ENCODE measurements around the gene BCOR. TPM values are rescaled to one million over a fixed set of nuclear protein-coding genes. Genes with fewer than 3 reads are reported as not detected.

Gene BCOR
- total RNA-seq, 1 experiment from 2014 or later, result 48.3 TPM

DNA sequence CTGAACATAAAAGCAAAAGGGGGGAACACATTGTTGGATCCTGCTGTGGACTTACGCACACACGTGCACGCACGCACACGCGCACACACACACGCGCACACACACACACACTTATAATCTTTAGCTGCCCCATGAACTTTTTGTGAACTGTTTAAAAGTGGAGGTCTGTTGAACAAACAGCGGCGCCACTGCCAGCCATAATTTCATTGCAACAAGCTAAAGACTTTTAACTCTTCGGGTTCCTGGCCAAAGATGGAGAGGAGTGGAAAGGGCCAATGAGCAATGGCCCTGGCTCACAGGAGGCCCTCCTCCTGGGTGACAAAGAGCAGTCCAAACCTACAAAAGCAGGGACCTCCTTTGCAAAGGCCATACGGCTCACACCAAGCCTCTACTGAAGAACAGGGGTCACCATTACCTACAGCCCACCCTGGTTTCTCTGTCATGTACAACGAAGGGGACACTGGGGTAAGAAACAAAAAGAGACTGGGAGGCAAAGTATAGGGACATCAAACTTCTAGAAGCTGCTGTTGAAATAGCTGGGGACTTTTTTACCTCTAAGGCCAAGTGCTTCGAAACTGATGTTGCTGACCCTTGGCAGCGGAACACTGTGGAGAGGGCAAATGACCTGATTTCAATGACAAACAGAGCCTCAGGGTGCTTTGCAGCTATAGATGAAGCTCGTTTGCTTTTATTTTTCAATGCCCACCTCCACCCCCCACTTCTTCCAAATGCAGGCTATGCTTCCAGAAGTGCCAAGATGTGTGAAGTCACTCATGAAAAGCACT, 16.7 kb downstream of the BCOR start:
- intact Hi-C loops (cut with micrococcal nuclease; ENCODE audit: unreplicated experiment), result loop anchor here (10.0 kb wide), 1 partner anchor 266 kb away; no protein-coding TSS in a partner anchor

DNA sequence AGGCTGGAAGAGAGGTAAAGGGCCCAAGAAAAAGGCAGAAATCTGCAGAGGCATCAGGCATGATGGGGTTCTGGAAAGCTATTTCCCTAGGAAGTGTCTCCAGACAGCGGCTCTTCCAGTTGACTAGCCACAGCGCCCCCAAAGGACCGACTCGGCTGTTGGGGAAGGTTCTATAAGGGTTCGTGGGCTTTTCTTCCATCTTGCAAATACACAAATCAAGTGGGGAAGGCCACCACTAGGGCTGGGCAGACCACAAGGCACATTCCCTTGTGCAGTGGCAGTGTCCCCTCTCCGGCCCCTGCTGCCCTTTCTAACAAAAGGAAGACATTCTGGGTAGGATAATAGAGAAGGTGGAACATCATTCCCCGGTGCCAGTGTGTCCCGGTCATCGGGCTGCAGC, 18.2 kb downstream of the BCOR start:
- Histone ChIP-seq H3K4me3 (ENCODE audit: low read depth in 2 of 2, low read length in 2 of 2) (no peak overlapping the region), H3K9me3 (ENCODE audit: control insufficient read depth, insufficient read depth, low read depth, low read length) (no peaks in the 10 kb centered on the region), H3K27me3 (ENCODE audit: control insufficient read depth, insufficient read depth, low read length) (no peaks in the 10 kb centered on the region), H3K4me1 (ENCODE audit: control insufficient read depth, insufficient read depth, low read length) (peaks cover 19% of the 10 kb centered on the region), H3K27ac (ENCODE audit: low read length) (no peak overlapping the region), H3K36me3 (ENCODE audit: control insufficient read depth, insufficient read depth, low read length) (no peaks in the 10 kb centered on the region)
- DNase-seq (ENCODE audit: low read depth, low spot score) (no peak), ATAC-seq (no peak)
- in situ Hi-C loops (cut with HindIII; ENCODE audit: low pct_unique_long_range_greater_than_20kb, low sequenced_read_pairs) (no loop called here), intact Hi-C loops (cut with micrococcal nuclease; ENCODE audit: unreplicated experiment) (no loop called here)
- CTCF ChIA-PET, result no interaction called here
- no TSS peak for BruUV-seq (replicated peaks)
- POLR2A ChIA-PET, result no interaction called here
- TF ChIP-seq, protein P1, sequence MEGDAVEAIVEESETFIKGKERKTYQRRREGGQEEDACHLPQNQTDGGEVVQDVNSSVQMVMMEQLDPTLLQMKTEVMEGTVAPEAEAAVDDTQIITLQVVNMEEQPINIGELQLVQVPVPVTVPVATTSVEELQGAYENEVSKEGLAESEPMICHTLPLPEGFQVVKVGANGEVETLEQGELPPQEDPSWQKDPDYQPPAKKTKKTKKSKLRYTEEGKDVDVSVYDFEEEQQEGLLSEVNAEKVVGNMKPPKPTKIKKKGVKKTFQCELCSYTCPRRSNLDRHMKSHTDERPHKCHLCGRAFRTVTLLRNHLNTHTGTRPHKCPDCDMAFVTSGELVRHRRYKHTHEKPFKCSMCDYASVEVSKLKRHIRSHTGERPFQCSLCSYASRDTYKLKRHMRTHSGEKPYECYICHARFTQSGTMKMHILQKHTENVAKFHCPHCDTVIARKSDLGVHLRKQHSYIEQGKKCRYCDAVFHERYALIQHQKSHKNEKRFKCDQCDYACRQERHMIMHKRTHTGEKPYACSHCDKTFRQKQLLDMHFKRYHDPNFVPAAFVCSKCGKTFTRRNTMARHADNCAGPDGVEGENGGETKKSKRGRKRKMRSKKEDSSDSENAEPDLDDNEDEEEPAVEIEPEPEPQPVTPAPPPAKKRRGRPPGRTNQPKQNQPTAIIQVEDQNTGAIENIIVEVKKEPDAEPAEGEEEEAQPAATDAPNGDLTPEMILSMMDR (IDR thresholded peaks at IDR 0.05), result no peak
- TF ChIP-seq POLR2AphosphoS5 (IDR thresholded peaks at IDR 0.05; ENCODE audit: low read depth, low read length) (no peak), SIN3A (IDR thresholded peaks at IDR 0.05; ENCODE audit: borderline replicate concordance, insufficient read depth, low read depth, low read length) (no peak), TCF7L2 (IDR thresholded peaks at IDR 0.05; ENCODE audit: low read depth, low read length) (no peak)
- TF ChIP-seq, protein P2, sequence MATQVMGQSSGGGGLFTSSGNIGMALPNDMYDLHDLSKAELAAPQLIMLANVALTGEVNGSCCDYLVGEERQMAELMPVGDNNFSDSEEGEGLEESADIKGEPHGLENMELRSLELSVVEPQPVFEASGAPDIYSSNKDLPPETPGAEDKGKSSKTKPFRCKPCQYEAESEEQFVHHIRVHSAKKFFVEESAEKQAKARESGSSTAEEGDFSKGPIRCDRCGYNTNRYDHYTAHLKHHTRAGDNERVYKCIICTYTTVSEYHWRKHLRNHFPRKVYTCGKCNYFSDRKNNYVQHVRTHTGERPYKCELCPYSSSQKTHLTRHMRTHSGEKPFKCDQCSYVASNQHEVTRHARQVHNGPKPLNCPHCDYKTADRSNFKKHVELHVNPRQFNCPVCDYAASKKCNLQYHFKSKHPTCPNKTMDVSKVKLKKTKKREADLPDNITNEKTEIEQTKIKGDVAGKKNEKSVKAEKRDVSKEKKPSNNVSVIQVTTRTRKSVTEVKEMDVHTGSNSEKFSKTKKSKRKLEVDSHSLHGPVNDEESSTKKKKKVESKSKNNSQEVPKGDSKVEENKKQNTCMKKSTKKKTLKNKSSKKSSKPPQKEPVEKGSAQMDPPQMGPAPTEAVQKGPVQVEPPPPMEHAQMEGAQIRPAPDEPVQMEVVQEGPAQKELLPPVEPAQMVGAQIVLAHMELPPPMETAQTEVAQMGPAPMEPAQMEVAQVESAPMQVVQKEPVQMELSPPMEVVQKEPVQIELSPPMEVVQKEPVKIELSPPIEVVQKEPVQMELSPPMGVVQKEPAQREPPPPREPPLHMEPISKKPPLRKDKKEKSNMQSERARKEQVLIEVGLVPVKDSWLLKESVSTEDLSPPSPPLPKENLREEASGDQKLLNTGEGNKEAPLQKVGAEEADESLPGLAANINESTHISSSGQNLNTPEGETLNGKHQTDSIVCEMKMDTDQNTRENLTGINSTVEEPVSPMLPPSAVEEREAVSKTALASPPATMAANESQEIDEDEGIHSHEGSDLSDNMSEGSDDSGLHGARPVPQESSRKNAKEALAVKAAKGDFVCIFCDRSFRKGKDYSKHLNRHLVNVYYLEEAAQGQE (IDR thresholded peaks at IDR 0.05; ENCODE audit: insufficient read depth in 1 of 2, low read depth in 2 of 2, low read length in 1 of 2), result no peak

More for the DNA sequence above, 16.7 kb downstream of the BCOR start:
- CTCF ChIA-PET, result interaction anchor here (0.6 kb wide), 1 partner anchor 12 kb away, joined by 3 read pairs; no protein-coding TSS in a partner anchor
- ATAC-seq, result no peak
- Histone ChIP-seq H3K4me3 (ENCODE audit: low read depth in 2 of 2, low read length in 2 of 2) (no peak overlapping the region), H3K27me3 (ENCODE audit: control insufficient read depth, insufficient read depth, low read length) (no peaks in the 10 kb centered on the region), H3K4me1 (ENCODE audit: control insufficient read depth, insufficient read depth, low read length) (peaks cover 27% of the 10 kb centered on the region), H3K9me3 (ENCODE audit: control insufficient read depth, insufficient read depth, low read depth, low read length) (no peaks in the 10 kb centered on the region), H3K36me3 (ENCODE audit: control insufficient read depth, insufficient read depth, low read length) (no peaks in the 10 kb centered on the region), H3K27ac (ENCODE audit: low read length) (no peak overlapping the region)
- TF ChIP-seq, protein P1 (IDR thresholded peaks at IDR 0.05), result no peak
- no peak for TF ChIP-seq TCF7L2 (IDR thresholded peaks at IDR 0.05; ENCODE audit: low read depth, low read length)
- in situ Hi-C loops (cut with HindIII; ENCODE audit: low pct_unique_long_range_greater_than_20kb, low sequenced_read_pairs), result no loop called here
- POLR2A ChIA-PET, result interaction anchor here (0.7 kb wide), 1 partner anchor 11 kb away, joined by 3 read pairs; no protein-coding TSS in a partner anchor
- no peak for DNase-seq (ENCODE audit: low read depth, low spot score)
- BruUV-seq (replicated peaks), result no TSS peak
